GM23338 (cell line): Measurements from ENCODE around the gene CD70. TPM values are rescaled to one million over a fixed set of nuclear protein-coding genes. Genes with fewer than 3 reads are reported as not detected.

Experiments used
- ATAC-seq: fragments of 200-7000 bp; cut with Tn5 transposase; 3 replicates; pipeline ENCODE4 v1.9.1; 2020
- DNase-seq: peaks from one replicate; pipeline ENCODE4 v3.0.0-alpha.2; 2015; ENCODE audit warnings: low spot score
- H2AFZ ChIP-seq: fragments of 200-600 bp; sonication (generic); 2 replicates; pipeline ENCODE4 v1.8.0; 2016; ENCODE audit warnings: antibody characterized with exemption, mild to moderate bottlenecking, moderate library complexity
- H3F3A ChIP-seq: fragments of 200-600 bp; sonication (generic); replicated peaks from 2 replicates; pipeline ENCODE4 v1.8.0; 2017; ENCODE audit warnings: antibody characterized with exemption, mixed run types, low read depth
- H3K27ac ChIP-seq: fragments of 200-600 bp; sonication (generic); 2 replicates; pipeline ENCODE4 v1.6.1; 2016; ENCODE audit warnings: low read depth
- H3K27me3 ChIP-seq: fragments of 200-600 bp; sonication (generic); 2 replicates; pipeline ENCODE4 v1.8.0; 2016; ENCODE audit warnings: mild to moderate bottlenecking, mixed run types, moderate library complexity; ENCODE audit not compliant: insufficient read depth
- H3K36me3 ChIP-seq: fragments of 200-600 bp; sonication (generic); 2 replicates; pipeline ENCODE4 v1.8.0; 2016; ENCODE audit warnings: mild to moderate bottlenecking; ENCODE audit not compliant: insufficient read depth
- H3K4me1 ChIP-seq: fragments of 200-600 bp; sonication (generic); 2 replicates; pipeline ENCODE4 v1.8.0; 2016; ENCODE audit warnings: mild to moderate bottlenecking, moderate library complexity; ENCODE audit not compliant: insufficient read depth
- H3K4me2 ChIP-seq: fragments of 200-600 bp; sonication (generic); 2 replicates; pipeline ENCODE4 v1.7.1; 2017; ENCODE audit warnings: mixed run types
- H3K4me3 ChIP-seq: fragments of 200-600 bp; sonication (generic); 2 replicates; pipeline ENCODE4 v1.6.1; 2016; ENCODE audit warnings: mixed run types
- H3K79me2 ChIP-seq: fragments of 200-600 bp; sonication (generic); replicated peaks from 2 replicates; pipeline ENCODE4 v1.8.0; 2017; ENCODE audit warnings: mild to moderate bottlenecking; ENCODE audit not compliant: insufficient read depth
- H3K9me2 ChIP-seq: fragments of 200-600 bp; sonication (generic); 2 replicates; pipeline ENCODE4 v1.8.0; 2017; ENCODE audit not compliant: insufficient read depth
- H4K20me1 ChIP-seq: fragments of 200-600 bp; sonication (generic); replicated peaks from 2 replicates; pipeline ENCODE4 v1.8.0; 2017; ENCODE audit warnings: mild to moderate bottlenecking; ENCODE audit not compliant: insufficient read depth
- H3K27ac Mint-ChIP-seq: 2 replicates; pipeline ENCODE4 v1.8.0; 2020; ENCODE audit warnings: inconsistent platforms, mild to moderate bottlenecking, moderate library complexity, mixed read lengths
- H3K27me3 Mint-ChIP-seq: 3 replicates; pipeline ENCODE4 v1.8.0; 2022; ENCODE audit warnings: low read depth, mild to moderate bottlenecking, moderate library complexity, mixed read lengths, inconsistent platforms; ENCODE audit not compliant: insufficient read depth, poor library complexity
- H3K36me3 Mint-ChIP-seq: 3 replicates; pipeline ENCODE4 v1.8.0; 2021; ENCODE audit warnings: low read depth, mild to moderate bottlenecking, inconsistent platforms, moderate library complexity, mixed read lengths
- H3K4me1 Mint-ChIP-seq: 3 replicates; pipeline ENCODE4 v1.8.0; 2020; ENCODE audit warnings: mild to moderate bottlenecking, inconsistent platforms, mixed read lengths
- H3K4me3 Mint-ChIP-seq: 3 replicates; pipeline ENCODE4 v1.8.0; 2021; ENCODE audit warnings: moderate library complexity, mild to moderate bottlenecking, inconsistent platforms, mixed read lengths
- H3K9me3 Mint-ChIP-seq: 3 replicates; pipeline ENCODE4 v1.8.0; 2020; ENCODE audit warnings: moderate library complexity, mild to moderate bottlenecking, inconsistent platforms, mixed read lengths
- CREB1 ChIP-seq: fragments of 250-450 bp; sonication (Bioruptor Pico); IDR thresholded peaks from 2 replicates; pipeline ENCODE4 v1.5.0; 2020; ENCODE audit warnings: low read depth, mild to moderate bottlenecking, moderate library complexity
- EZH2phosphoT487 ChIP-seq: fragments of 200-600 bp; sonication (generic); IDR thresholded peaks from one replicate; pipeline ENCODE4 v1.8.1; 2018; ENCODE audit warnings: antibody characterized with exemption; ENCODE audit not compliant: unreplicated experiment
- JUNB ChIP-seq: IDR thresholded peaks from one replicate; pipeline ENCODE4 v1.6.1; 2016; ENCODE audit warnings: antibody characterized with exemption; ENCODE audit not compliant: unreplicated experiment
- POLR2AphosphoS5 ChIP-seq: IDR thresholded peaks from 2 replicates; pipeline ENCODE4 v1.6.1; 2016; ENCODE audit warnings: antibody characterized with exemption, low read depth
- ZNF114 ChIP-seq: fragments of 250-450 bp; sonication (Bioruptor Pico); IDR thresholded peaks from 2 replicates; pipeline ENCODE4 v1.5.0; 2020; ENCODE audit warnings: mild to moderate bottlenecking, moderate library complexity
- polyA plus RNA-seq: library from polyadenylated mRNA; unstranded; fragments of >200 nt; fragmentation: Nextera tagmentation; extraction: Ambion mirVana; gene quantifications from 2 replicates; pipeline ENCODE4 v1.2.1, GENCODE V29; 2016
- total RNA-seq: library from RNA; depleted of rRNA; stranded (reverse); fragments of >200 nt; shearing (Covaris generic); gene quantifications from 2 replicates; pipeline ENCODE4 v1.2.3, GENCODE V29; 2014
- TF ChIP-seq, protein P1 (sequence below): fragments of 250-450 bp; sonication (Bioruptor Pico); IDR thresholded peaks from 2 replicates; pipeline ENCODE4 v1.5.0; 2020; ENCODE audit warnings: mild to moderate bottlenecking, moderate library complexity
- TF ChIP-seq, protein P2 (sequence below): IDR thresholded peaks from 2 replicates; pipeline ENCODE4 v1.6.1; 2016; ENCODE audit warnings: antibody characterized with exemption

The CD70 gene
- total and polyA plus RNA-seq, 2 experiments from 2014 or later = 2.0 to 7.3 TPM

DNA sequence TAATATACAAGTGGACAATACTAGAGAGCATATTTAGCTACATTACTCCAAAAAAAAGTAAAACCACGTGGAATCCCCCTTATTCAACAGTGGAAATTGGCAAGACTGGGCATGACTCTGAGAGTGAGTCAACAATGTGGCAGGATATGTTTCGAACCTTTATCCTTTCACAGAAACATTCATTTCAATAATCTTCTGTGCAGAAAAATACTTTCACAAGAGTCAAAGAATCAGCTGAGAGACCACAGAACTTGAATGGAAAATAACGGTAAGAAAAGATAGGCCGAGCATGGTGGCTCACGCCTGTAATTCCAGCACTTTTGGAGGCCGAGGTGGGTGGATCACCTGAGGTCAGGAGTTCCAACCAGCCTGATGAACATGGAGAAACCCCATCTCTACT lies 25.1 kb upstream of the CD70 start (continued):
- TF ChIP-seq, protein P1, sequence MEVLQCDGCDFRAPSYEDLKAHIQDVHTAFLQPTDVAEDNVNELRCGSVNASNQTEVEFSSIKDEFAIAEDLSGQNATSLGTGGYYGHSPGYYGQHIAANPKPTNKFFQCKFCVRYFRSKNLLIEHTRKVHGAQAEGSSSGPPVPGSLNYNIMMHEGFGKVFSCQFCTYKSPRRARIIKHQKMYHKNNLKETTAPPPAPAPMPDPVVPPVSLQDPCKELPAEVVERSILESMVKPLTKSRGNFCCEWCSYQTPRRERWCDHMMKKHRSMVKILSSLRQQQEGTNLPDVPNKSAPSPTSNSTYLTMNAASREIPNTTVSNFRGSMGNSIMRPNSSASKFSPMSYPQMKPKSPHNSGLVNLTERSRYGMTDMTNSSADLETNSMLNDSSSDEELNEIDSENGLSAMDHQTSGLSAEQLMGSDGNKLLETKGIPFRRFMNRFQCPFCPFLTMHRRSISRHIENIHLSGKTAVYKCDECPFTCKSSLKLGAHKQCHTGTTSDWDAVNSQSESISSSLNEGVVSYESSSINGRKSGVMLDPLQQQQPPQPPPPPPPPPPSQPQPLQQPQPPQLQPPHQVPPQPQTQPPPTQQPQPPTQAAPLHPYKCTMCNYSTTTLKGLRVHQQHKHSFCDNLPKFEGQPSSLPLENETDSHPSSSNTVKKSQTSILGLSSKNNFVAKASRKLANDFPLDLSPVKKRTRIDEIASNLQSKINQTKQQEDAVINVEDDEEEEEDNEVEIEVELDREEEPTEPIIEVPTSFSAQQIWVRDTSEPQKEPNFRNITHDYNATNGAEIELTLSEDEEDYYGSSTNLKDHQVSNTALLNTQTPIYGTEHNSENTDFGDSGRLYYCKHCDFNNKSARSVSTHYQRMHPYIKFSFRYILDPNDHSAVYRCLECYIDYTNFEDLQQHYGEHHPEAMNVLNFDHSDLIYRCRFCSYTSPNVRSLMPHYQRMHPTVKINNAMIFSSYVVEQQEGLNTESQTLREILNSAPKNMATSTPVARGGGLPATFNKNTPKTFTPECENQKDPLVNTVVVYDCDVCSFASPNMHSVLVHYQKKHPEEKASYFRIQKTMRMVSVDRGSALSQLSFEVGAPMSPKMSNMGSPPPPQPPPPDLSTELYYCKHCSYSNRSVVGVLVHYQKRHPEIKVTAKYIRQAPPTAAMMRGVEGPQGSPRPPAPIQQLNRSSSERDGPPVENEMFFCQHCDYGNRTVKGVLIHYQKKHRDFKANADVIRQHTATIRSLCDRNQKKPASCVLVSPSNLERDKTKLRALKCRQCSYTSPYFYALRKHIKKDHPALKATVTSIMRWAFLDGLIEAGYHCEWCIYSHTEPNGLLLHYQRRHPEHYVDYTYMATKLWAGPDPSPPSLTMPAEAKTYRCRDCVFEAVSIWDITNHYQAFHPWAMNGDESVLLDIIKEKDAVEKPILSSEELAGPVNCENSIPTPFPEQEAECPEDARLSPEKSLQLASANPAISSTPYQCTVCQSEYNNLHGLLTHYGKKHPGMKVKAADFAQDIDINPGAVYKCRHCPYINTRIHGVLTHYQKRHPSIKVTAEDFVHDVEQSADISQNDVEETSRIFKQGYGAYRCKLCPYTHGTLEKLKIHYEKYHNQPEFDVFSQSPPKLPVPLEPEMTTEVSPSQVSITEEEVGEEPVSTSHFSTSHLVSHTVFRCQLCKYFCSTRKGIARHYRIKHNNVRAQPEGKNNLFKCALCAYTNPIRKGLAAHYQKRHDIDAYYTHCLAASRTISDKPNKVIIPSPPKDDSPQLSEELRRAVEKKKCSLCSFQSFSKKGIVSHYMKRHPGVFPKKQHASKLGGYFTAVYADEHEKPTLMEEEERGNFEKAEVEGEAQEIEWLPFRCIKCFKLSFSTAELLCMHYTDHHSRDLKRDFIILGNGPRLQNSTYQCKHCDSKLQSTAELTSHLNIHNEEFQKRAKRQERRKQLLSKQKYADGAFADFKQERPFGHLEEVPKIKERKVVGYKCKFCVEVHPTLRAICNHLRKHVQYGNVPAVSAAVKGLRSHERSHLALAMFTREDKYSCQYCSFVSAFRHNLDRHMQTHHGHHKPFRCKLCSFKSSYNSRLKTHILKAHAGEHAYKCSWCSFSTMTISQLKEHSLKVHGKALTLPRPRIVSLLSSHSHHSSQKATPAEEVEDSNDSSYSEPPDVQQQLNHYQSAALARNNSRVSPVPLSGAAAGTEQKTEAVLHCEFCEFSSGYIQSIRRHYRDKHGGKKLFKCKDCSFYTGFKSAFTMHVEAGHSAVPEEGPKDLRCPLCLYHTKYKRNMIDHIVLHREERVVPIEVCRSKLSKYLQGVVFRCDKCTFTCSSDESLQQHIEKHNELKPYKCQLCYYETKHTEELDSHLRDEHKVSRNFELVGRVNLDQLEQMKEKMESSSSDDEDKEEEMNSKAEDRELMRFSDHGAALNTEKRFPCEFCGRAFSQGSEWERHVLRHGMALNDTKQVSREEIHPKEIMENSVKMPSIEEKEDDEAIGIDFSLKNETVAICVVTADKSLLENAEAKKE = no peak
- TF ChIP-seq CREB1 (CRISPR knock-in tag) = no peak
- no peak for TF ChIP-seq ZNF114
- no peak for TF ChIP-seq EZH2phosphoT487
- TF ChIP-seq, protein P2, sequence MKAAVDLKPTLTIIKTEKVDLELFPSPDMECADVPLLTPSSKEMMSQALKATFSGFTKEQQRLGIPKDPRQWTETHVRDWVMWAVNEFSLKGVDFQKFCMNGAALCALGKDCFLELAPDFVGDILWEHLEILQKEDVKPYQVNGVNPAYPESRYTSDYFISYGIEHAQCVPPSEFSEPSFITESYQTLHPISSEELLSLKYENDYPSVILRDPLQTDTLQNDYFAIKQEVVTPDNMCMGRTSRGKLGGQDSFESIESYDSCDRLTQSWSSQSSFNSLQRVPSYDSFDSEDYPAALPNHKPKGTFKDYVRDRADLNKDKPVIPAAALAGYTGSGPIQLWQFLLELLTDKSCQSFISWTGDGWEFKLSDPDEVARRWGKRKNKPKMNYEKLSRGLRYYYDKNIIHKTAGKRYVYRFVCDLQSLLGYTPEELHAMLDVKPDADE = no peak
- no peak for TF ChIP-seq JUNB

DNA sequence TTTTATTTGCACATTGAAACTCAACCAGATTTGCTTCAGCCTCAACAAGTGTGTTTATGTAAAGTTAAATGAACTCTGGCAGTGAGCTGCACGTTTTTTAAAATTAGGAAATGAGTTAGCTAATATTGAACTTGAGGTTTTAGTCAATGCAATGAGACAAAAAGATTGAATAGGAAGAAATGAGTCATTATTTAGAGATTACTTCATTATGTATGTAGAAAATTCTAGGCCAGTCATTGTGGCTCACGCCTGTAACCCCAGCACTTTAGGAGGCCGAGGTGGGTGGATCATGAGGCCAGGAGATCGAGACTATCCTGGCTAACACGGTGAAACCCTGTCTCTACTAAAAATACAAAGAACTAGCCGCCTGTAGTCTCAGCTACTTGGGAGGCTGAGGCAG lies 22.8 kb upstream of the CD70 start:
- H3K4me3 ChIP-seq = no peak overlapping the region
- Mint-ChIP-seq H3K4me1 (no peaks in the 10 kb centered on the region), H3K9me3 (peaks cover 91% of the 10 kb centered on the region), H3K27me3 (no peaks in the 10 kb centered on the region), H3K27ac (no peak overlapping the region), H3K4me3 (no peak overlapping the region), H3K36me3 (peaks cover 46% of the 10 kb centered on the region)
- H3K36me3 ChIP-seq = no peaks in the 10 kb centered on the region
- H3K79me2 ChIP-seq = no peaks in the 10 kb centered on the region
- TF ChIP-seq POLR2AphosphoS5 = no peak
- TF ChIP-seq, protein P2 = no peak
- H3K4me1 ChIP-seq = no peaks in the 10 kb centered on the region
- no peak for DNase-seq
- H3K27ac ChIP-seq = no peak overlapping the region
- no peaks in the 10 kb centered on the region for H3K9me2 ChIP-seq
- H3F3A ChIP-seq = no peaks in the 10 kb centered on the region
- H2AFZ ChIP-seq = no peak overlapping the region
- no peak overlapping the region for H3K4me2 ChIP-seq
- ATAC-seq = no peak
- no peaks in the 10 kb centered on the region for H3K27me3 ChIP-seq
- no peaks in the 10 kb centered on the region for H4K20me1 ChIP-seq
